Endothelial cell of umbilical vein (primary cell): Measurements from ENCODE around the gene ANGPTL2. TPM values are rescaled to one million over a fixed set of nuclear protein-coding genes. Genes with fewer than 3 reads are reported as not detected.

Source experiments
- BruUV-seq: library from RNA; stranded (reverse); fragments of 400-500 nt; replicated peaks from 2 replicates; lab custom pipeline; 2021; lab: Mats Ljungman, UMichigan
- CTCF ChIA-PET: fragments of 300-600, 350-600 bp; sonication (Branson Sonifier 250); formaldehyde crosslinking; loops from one replicate; lab custom pipeline; 2021; ENCODE audit warnings: antibody characterized with exemption, inconsistent platforms; lab: Charles Lee
- POLR2A ChIA-PET: fragments of 300-600, 350-600 bp; sonication (Branson Sonifier 250); formaldehyde crosslinking; loops from one replicate; lab custom pipeline; 2021; ENCODE audit warnings: antibody characterized with exemption, inconsistent platforms; lab: Charles Lee
- DNase-seq: peaks from one replicate; pipeline ENCODE4 v3.0.0-alpha.2; 2011; ENCODE audit warnings: low read depth, low spot score
- FAIRE-seq: peaks from 2 replicates; lab custom pipeline; 2011; peaks lifted over from hg19 to GRCh38; lab: Jason Lieb, UNC
- H2AFZ ChIP-seq: 2 replicates; pipeline ENCODE4 v1.6.0; 2012; ENCODE audit warnings: low read depth, low read length, control low read depth, inconsistent platforms
- H3K27ac ChIP-seq: 2 replicates; pipeline ENCODE4 v1.5.1; 2011; ENCODE audit warnings: low read depth, mild to moderate bottlenecking, control low read depth, low read length, moderate library complexity; ENCODE audit not compliant: insufficient read depth
- H3K27me3 ChIP-seq, 2 experiments: 2 replicates each; pipeline versions ENCODE4 v1.6.0 to v1.6.1; 2011; ENCODE audit warnings: low read length in 2 of 2, mixed read lengths in 1 of 2; ENCODE audit not compliant: control insufficient read depth in 2 of 2, insufficient read depth in 2 of 2
- H3K36me3 ChIP-seq, 2 experiments: 2 replicates in 1 of 2; 3 replicates in 1 of 2; pipeline ENCODE4 v1.5.1; 2011; ENCODE audit warnings: low read length in 2 of 2, mild to moderate bottlenecking in 1 of 2, moderate library complexity in 1 of 2; ENCODE audit not compliant: control insufficient read depth in 2 of 2, insufficient read depth in 2 of 2; ENCODE audit errors: extremely low read depth in 1 of 2
- H3K4me1 ChIP-seq: 3 replicates; pipeline ENCODE4 v1.5.1; 2011; ENCODE audit warnings: mild to moderate bottlenecking, low read length; ENCODE audit not compliant: control insufficient read depth, insufficient read depth; ENCODE audit errors: extremely low read depth
- H3K4me2 ChIP-seq: 2 replicates; pipeline ENCODE4 v1.6.1; 2011; ENCODE audit warnings: low read length, control low read depth, mixed read lengths; ENCODE audit not compliant: insufficient read depth
- H3K4me3 ChIP-seq, 3 experiments: fragments of 200-600 bp in 1 of 3; sonication (generic), shearing (Covaris generic) in 1 of 3; replicated peaks in 1 of 3; 2 replicates each; pipeline ENCODE4 v1.5.1; 2011 to 2016; ENCODE audit warnings: control low read depth in 3 of 3, low read length in 3 of 3, mild to moderate bottlenecking in 2 of 3, inconsistent platforms in 1 of 3, low read depth in 1 of 3, moderate library complexity in 1 of 3; ENCODE audit not compliant: insufficient read depth in 1 of 3
- H3K79me2 ChIP-seq: 2 replicates; pipeline ENCODE4 v1.6.0; 2012; ENCODE audit warnings: low read length, inconsistent platforms; ENCODE audit not compliant: control insufficient read depth, insufficient read depth
- H3K9ac ChIP-seq: replicated peaks from 2 replicates; pipeline ENCODE3; 2011; ENCODE audit warnings: low read length, control low read depth; ENCODE audit not compliant: insufficient read depth; ENCODE audit errors: extremely low read depth
- H3K9me1 ChIP-seq: replicated peaks from 3 replicates; pipeline ENCODE4 v1.6.0; 2011; ENCODE audit warnings: mild to moderate bottlenecking, low read length; ENCODE audit not compliant: control insufficient read depth, insufficient read depth; ENCODE audit errors: extremely low read depth
- H3K9me3 ChIP-seq: replicated peaks from 2 replicates; pipeline ENCODE4 v1.5.1; 2012; ENCODE audit warnings: low read length, inconsistent platforms; ENCODE audit not compliant: control insufficient read depth, insufficient read depth
- H4K20me1 ChIP-seq: replicated peaks from 2 replicates; pipeline ENCODE3; 2011; ENCODE audit warnings: mild to moderate bottlenecking, low read length; ENCODE audit not compliant: control insufficient read depth, insufficient read depth; ENCODE audit errors: extremely low read depth
- EZH2 ChIP-seq: IDR thresholded peaks from 2 replicates; pipeline ENCODE4 v1.6.1; 2012; ENCODE audit warnings: borderline replicate concordance, low read depth, mild to moderate bottlenecking, moderate library complexity, low read length, inconsistent platforms; ENCODE audit not compliant: severe bottlenecking
- FOS ChIP-seq: IDR thresholded peaks from 2 replicates; pipeline ENCODE4 v1.6.1; 2011; ENCODE audit warnings: mild to moderate bottlenecking, low read length, moderate library complexity, borderline replicate concordance; ENCODE audit not compliant: insufficient read depth
- GATA2 ChIP-seq: IDR thresholded peaks from 2 replicates; pipeline ENCODE4 v1.7.0; 2011; ENCODE audit warnings: low read depth, mild to moderate bottlenecking, moderate library complexity, mixed read lengths, low read length; ENCODE audit not compliant: insufficient read length, insufficient read depth
- JUN ChIP-seq: IDR thresholded peaks from 2 replicates; pipeline ENCODE4 v1.6.1; 2011; ENCODE audit warnings: borderline replicate concordance, low read depth; ENCODE audit not compliant: insufficient read length, insufficient read depth
- MYC ChIP-seq: IDR thresholded peaks from one replicate; pipeline ENCODE4 v1.6.1; 2011; ENCODE audit warnings: mild to moderate bottlenecking, low read depth, low read length
- POLR2A ChIP-seq: IDR thresholded peaks from 2 replicates; pipeline ENCODE4 v1.6.1; 2012; ENCODE audit warnings: low read depth, mild to moderate bottlenecking, control low read depth, low read length
- POLR2AphosphoS5 ChIP-seq: IDR thresholded peaks from 2 replicates; pipeline ENCODE4 v1.6.1; 2012; ENCODE audit warnings: low read depth, mild to moderate bottlenecking, control low read depth, low read length, moderate library complexity; ENCODE audit not compliant: insufficient read depth
- dilution Hi-C: fragments of 300-500 bp; cut with MboI; formaldehyde crosslinking; loops from one replicate; pipeline ENCODE4 v1.15.0; 2019; ENCODE audit warnings: low sequenced_read_pairs; ENCODE audit not compliant: extremely low pct_ligation_motif_present
- intact Hi-C: fragments of 100-400 bp; cut with micrococcal nuclease; formaldehyde crosslinking; loops from one replicate; pipeline ENCODE4 v1.10.0; 2022
- polyA plus RNA-seq, 4 experiments: library from polyadenylated mRNA; depleted of rRNA in 3 of 4; stranded (reverse) in 3 of 4; unstranded in 1 of 4; fragments of >200 nt; gene quantifications; 2 replicates each; pipeline versions ENCODE4 v1.2.1 to v1.2.3, GENCODE V29; 2011 to 2012; ENCODE audit warnings: missing spikeins in 1 of 4
- total RNA-seq: library from RNA; stranded (reverse); gene quantifications from 2 replicates; pipeline ENCODE4 v1.2.3, GENCODE V29; 2021
- TF ChIP-seq, protein P1 (sequence below): IDR thresholded peaks from 2 replicates; pipeline ENCODE4 v1.6.1; 2011; ENCODE audit not compliant: insufficient read depth, insufficient read length
- TF ChIP-seq, protein P2 (sequence below), 2 donors: IDR thresholded peaks; 1 replicate in 1 of 2; 2 replicates in 1 of 2; pipeline ENCODE4 v1.5.1; 2011; ENCODE audit warnings: low read length in 2 of 2, mild to moderate bottlenecking in 2 of 2, moderate library complexity in 2 of 2, control low read depth in 1 of 2, inconsistent platforms in 1 of 2, low read depth in 1 of 2; ENCODE audit not compliant: insufficient read depth in 1 of 2; ENCODE audit errors: extremely low read depth in 1 of 2

ANGPTL2 gene
- total and polyA plus RNA-seq, 2 donors (not counting 3 experiments of a cell fraction or from before 2014, with no cell fraction given): 15.1 to 24.5 TPM

DNA sequence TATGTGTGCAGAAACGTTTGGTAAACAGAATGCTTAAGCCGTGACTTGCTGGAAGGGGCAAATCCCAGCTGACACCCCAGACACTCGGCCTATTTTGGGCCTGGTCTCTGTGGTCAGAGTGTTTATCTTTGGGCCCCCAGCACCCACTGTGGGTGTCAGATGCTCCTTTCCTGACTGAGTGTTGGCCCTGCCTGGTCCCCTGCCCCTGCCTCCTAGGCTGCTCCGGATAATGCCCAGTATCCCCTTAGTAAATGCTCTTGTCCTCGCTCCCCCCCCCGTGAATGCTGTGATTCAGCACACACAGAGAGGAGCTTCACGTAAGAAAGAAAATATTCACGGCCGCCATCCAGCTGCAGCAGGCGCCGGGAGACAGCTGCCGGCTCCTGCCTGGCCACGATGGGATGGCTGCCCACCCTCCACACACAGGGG, 11.3 kb upstream of the ANGPTL2 start:
- Histone ChIP-seq H2AFZ (no peak overlapping the region), H3K27me3 (peaks cover 0 to 4% of the 10 kb centered on the region in 2 experiments), H3K27ac (no peak overlapping the region), H3K9me3 (no peaks in the 10 kb centered on the region), H3K79me2 (no peaks in the 10 kb centered on the region), H3K36me3 (no peaks in the 10 kb centered on the region), H3K4me1 (no peaks in the 10 kb centered on the region), H4K20me1 (no peaks in the 10 kb centered on the region), H3K4me3 (no peak overlapping the region), H3K4me2 (no peak overlapping the region), H3K9me1 (no peaks in the 10 kb centered on the region), H3K9ac (no peak overlapping the region)
- DNase-seq (no peak), FAIRE-seq (no peak)
- POLR2A ChIA-PET: no interaction called here
- CTCF ChIA-PET: interaction anchor here (0.7 to 1.0 kb wide), 2 partner anchors 65 to 193 kb away, joined by 3 read pairs; no protein-coding TSS in a partner anchor
- dilution Hi-C loops (no loop called here), intact Hi-C loops (no loop called here)
- BruUV-seq: no TSS peak
- TF ChIP-seq, protein P1, sequence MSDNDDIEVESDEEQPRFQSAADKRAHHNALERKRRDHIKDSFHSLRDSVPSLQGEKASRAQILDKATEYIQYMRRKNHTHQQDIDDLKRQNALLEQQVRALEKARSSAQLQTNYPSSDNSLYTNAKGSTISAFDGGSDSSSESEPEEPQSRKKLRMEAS: no peak

GRCh38 chr9:127132921-127133647, 10.6 kb upstream of the ANGPTL2 start:
- Histone ChIP-seq H3K9ac (no peak overlapping the region), H3K36me3 (no peaks in the 10 kb centered on the region), H3K4me3 (no peak overlapping the region), H3K27ac (no peak overlapping the region), H3K9me3 (no peaks in the 10 kb centered on the region), H2AFZ (no peak overlapping the region), H3K9me1 (no peaks in the 10 kb centered on the region), H3K79me2 (no peaks in the 10 kb centered on the region), H4K20me1 (no peaks in the 10 kb centered on the region), H3K4me1 (no peaks in the 10 kb centered on the region), H3K27me3 (peaks cover 0 to 4% of the 10 kb centered on the region in 2 experiments), H3K4me2 (no peak overlapping the region)
- CTCF ChIA-PET: interaction anchor here (1.0 kb wide), 1 partner anchor 66 kb away, joined by 3 read pairs; no protein-coding TSS in a partner anchor
- DNase-seq (no peak), FAIRE-seq (no peak)
- intact Hi-C loops: no loop called here
- BruUV-seq: no TSS peak
- dilution Hi-C loops: no loop called here
- no peak for TF ChIP-seq JUN
- no peak for TF ChIP-seq EZH2
- TF ChIP-seq, protein P1: no peak
- TF ChIP-seq MYC: no peak
- no peak for TF ChIP-seq GATA2
- no peak for TF ChIP-seq POLR2AphosphoS5
- no peak for TF ChIP-seq FOS
- TF ChIP-seq, protein P2, sequence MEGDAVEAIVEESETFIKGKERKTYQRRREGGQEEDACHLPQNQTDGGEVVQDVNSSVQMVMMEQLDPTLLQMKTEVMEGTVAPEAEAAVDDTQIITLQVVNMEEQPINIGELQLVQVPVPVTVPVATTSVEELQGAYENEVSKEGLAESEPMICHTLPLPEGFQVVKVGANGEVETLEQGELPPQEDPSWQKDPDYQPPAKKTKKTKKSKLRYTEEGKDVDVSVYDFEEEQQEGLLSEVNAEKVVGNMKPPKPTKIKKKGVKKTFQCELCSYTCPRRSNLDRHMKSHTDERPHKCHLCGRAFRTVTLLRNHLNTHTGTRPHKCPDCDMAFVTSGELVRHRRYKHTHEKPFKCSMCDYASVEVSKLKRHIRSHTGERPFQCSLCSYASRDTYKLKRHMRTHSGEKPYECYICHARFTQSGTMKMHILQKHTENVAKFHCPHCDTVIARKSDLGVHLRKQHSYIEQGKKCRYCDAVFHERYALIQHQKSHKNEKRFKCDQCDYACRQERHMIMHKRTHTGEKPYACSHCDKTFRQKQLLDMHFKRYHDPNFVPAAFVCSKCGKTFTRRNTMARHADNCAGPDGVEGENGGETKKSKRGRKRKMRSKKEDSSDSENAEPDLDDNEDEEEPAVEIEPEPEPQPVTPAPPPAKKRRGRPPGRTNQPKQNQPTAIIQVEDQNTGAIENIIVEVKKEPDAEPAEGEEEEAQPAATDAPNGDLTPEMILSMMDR (IDR thresholded peaks at IDR 0.05; ENCODE audit: extremely low read depth in 1 of 2, insufficient read depth in 1 of 2, low read depth in 1 of 2, low read length in 2 of 2): no peak
- no peak for TF ChIP-seq POLR2A
- POLR2A ChIA-PET: no interaction called here
